GM19467 (cell line): ENCODE data around the gene PGA4.
"Not testable (repeated sequence)": the region's sequence is repeated elsewhere in the genome, so short reads cannot be mapped to it uniquely, and the experiment has no call there.

Experiments
- ATAC-seq: cut with Tn5 transposase; IDR thresholded peaks from one replicate; pipeline ENCODE4 v1.9.1; 2021; ENCODE audit warnings: mild to moderate bottlenecking, moderate library complexity; ENCODE audit not compliant: unreplicated experiment

Gene PGA4

DNA sequence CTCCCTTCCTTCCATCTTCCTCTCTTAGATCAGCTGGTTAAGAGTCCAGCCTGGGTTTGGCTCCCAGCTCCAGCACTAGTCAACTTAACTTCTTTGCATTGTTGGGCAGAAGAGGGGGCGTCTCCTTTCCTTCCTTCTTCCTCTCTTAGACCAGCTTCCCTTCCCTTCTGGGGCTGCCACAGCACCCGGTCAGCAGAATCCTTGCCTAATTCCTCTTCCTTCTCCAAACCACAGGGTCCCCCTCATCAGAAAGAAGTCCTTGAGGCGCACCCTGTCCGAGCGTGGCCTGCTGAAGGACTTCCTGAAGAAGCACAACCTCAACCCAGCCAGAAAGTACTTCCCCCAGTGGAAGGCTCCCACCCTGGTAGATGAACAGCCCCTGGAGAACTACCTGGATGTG, 18.3 kb upstream of the PGA4 start:
- not testable (repeated sequence) for ATAC-seq

- not testable (repeated sequence) for ATAC-seq
Observed at GRCh38 chr11:61204502-61205059, 17.6 kb upstream of the PGA4 start.

- not testable (repeated sequence) for ATAC-seq
Observed at GRCh38 chr11:61207636-61208310, 14.4 kb upstream of the PGA4 start.

DNA sequence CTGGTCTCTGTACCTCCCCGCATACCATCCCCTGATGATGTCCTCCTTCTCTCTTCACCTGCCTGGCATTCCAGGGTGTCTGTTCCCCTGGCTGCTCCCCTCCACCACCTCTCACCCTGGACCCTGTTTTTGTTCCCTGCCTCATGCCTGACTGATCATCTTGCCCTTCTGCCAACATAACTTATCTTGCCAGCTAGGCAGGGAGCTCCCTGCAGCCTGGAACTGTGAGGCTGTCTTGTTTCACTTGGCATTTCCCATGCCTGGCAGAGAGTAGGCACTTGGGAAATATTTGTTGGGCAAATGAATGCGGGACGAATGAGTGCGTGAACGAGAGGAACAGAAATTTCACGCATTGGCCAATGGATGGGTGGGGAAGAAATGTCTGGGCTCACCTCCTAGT, 11.5 kb upstream of the PGA4 start:
- not testable (repeated sequence) for ATAC-seq

DNA sequence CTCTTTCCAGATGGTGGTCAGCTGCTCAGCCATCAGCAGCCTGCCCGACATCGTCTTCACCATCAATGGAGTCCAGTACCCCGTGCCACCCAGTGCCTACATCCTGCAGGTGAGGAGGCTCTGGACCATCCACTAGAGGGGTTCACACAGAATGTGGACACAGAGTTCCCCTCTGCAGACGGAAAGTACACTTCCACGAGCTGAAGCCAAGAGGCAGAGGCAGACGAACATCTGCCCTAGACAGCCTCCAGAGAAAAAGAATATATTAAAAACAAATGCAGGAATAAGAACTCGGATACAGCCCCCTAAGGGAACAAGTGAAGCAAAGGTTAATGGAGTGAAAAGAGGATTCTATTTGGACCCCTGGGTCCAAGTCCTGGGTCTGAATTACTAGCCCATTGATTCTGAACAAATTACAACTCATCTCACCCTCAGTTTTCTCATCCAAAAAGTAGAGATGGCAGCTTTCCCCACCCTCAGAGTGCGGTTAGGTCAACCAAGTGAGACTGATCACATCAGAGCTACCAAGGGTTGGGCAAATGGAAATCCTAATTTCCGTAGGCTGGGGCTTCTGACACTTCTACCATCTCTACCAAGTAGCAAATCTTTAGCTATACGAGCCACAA, 10.7 kb upstream of the PGA4 start:
- not testable (repeated sequence) for ATAC-seq

DNA sequence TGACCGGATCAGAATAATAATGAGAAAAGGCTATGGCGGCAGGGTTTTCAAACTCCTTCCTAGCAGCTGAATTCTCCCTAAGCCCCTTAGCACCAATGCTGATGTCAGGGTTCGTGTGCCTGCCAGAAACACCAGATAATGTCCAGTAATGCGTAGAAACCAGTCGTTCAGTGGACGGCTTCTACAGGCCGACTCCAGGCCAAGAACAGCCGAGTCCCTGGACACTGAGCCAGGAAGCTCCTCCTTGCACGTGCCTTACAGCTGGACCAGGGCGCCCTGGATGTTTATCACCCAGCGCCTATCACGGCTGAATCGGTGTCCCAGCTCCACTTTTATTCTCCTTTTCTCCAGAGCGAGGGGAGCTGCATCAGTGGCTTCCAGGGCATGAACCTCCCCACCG, 9.9 kb upstream of the PGA4 start:
- not testable (repeated sequence) for ATAC-seq

GRCh38 chr11:61213711-61214324, 8.3 kb upstream of the PGA4 start:
- ATAC-seq, result not testable (repeated sequence)

GRCh38 chr11:61218306-61218705, 3.8 kb upstream of the PGA4 start:
- ATAC-seq, result not testable (repeated sequence)

GRCh38 chr11:61219016-61219415, 3.1 kb upstream of the PGA4 start:
- not testable (repeated sequence) for ATAC-seq

- ATAC-seq, result not testable (repeated sequence)
Observed at GRCh38 chr11:61222692-61223091, 545 bp downstream of the PGA4 start.

DNA sequence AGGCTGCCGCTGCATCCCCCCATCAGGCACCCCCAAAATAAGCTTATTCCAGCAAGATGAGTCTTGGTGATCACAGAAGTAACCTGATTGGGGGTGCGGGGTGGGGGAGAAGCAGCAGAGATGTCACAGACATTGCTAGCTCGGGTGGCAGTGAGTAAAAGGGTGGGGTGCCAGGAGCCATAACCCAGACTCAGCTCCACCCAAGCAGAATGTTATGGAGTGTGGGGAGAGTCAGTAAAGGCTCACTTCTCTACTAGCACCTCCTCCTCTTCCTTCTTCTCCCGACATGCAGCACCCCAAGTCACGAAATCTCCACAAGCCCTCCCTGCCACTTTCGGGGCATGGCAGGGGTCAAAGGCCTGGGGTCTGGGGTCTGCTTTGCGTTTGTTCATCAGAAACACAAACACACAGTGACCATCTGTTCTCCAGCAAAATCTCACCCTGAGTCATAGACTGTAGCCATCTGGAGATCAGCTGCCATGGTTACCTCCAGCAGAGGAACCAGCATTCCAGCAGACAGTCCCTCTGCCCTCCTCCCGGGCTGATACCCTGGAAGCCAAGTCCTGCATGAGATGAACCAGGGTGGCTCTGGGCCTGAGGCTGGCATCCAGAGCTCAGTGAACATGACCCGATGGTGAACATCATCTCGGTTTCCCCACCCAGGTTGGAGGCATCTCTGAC, 4.5 kb downstream of the PGA4 start:
- not testable (repeated sequence) for ATAC-seq

- ATAC-seq, result not testable (repeated sequence)
Observed at GRCh38 chr11:61229458-61229857, 7.3 kb downstream of the PGA4 start.

DNA sequence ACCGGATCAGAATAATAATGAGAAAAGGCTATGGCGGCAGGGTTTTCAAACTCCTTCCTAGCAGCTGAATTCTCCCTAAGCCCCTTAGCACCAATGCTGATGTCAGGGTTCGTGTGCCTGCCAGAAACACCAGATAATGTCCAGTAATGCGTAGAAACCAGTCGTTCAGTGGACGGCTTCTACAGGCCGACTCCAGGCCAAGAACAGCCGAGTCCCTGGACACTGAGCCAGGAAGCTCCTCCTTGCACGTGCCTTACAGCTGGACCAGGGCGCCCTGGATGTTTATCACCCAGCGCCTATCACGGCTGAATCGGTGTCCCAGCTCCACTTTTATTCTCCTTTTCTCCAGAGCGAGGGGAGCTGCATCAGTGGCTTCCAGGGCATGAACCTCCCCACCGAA, 8.9 kb downstream of the PGA4 start:
- ATAC-seq, result not testable (repeated sequence)

- not testable (repeated sequence) for ATAC-seq
Observed at GRCh38 chr11:61231585-61231984, 9.4 kb downstream of the PGA4 start.

DNA sequence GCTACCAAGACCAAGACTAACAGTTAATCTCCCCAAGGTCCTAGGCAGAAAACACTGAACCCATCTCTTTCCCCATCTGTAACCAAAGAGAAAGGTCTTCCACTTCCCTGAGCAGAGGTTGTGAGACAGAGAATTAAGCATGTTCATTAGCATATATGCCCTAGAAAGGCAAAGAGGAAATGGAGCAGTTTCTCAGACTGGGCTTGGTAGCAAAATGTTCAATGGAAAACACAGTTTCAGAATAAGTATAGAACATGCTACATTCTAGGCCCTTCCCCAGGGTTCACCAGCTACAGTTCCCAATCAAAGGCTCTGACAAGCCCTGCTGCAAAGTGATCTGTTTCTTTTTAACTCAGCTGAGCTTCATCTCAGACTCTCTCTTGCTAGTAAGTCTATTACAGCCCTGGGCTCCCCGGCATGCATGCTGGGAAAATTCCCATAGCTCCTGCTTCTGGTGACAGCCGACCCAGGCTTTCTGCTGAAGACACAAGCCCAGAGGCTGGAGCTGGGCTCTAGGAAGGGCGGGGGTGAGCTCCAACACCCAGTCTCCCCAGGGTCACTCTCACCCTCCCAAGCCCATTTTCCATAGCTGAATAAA, 10.5 kb downstream of the PGA4 start:
- not testable (repeated sequence) for ATAC-seq

DNA sequence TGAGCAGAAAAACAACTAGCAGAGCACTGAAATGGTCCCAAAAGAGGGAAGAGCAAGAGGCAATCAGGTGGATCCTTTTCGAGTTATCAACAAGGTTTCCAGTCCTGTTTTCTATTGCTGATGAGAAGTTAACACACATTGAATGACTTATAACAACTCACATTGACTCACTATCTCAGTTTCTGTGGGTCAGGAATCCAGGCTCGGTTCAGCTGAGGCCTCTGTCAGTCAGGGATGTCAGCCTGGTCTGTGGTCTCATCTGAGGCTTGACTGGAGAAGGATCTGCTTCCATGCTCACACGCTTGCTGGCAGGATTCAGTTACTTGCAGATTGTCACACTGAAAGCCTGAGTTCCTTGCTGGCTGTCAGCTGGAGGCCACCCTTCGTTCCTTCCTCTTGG, 15.0 kb downstream of the PGA4 start:
- not testable (repeated sequence) for ATAC-seq

DNA sequence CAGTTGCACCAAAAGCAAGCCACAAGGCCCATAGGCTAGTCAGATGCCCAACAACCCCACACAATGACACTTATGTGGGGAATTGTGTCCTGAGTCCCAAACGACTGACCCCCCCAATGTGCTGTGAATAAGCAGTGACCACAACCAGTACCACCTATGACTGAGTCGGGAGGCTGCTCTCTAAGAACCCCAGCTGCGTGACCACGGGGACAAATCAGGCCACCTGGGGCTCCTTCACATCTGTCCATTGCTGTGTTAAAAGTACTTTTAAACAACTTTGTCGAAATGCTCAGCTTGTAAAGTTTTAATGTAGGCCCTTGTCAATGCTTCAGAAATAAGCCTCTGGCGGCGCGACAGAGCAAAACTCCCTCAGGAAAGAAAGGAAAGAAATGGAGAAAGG, 18.1 kb downstream of the PGA4 start:
- ATAC-seq, result not testable (repeated sequence)

DNA sequence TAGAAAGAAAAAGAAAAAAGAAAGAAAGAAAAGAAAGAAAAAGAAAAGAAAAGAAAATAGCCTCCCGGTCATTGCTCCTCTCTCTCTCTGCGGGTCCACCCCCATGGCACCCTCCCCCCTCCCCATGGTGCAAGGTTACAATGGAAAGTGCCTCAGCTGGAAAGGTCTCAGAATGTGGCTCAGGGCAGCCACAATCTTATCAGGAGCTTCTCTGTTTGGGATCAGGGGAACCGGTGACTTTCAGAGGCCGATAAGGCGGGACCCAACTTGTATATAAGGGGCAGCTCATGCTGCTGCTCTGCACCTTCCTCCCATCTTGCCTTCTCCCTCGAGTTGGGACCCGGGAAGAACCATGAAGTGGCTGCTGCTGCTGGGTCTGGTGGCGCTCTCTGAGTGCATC, 18.7 kb downstream of the PGA4 start, which contains the start of gene PGA5:
Gene PGA5 (plus strand): TSS at position 301 of the 400 bp plus-strand sequence. CDS start 52 bp downstream, at position 353.
- not testable (repeated sequence) for ATAC-seq

DNA sequence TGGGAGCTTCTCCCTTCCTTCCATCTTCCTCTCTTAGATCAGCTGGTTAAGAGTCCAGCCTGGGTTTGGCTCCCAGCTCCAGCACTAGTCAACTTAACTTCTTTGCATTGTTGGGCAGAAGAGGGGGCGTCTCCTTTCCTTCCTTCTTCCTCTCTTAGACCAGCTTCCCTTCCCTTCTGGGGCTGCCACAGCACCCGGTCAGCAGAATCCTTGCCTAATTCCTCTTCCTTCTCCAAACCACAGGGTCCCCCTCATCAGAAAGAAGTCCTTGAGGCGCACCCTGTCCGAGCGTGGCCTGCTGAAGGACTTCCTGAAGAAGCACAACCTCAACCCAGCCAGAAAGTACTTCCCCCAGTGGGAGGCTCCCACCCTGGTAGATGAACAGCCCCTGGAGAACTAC, 19.4 kb downstream of the PGA4 start:
- ATAC-seq, result not testable (repeated sequence)

DNA sequence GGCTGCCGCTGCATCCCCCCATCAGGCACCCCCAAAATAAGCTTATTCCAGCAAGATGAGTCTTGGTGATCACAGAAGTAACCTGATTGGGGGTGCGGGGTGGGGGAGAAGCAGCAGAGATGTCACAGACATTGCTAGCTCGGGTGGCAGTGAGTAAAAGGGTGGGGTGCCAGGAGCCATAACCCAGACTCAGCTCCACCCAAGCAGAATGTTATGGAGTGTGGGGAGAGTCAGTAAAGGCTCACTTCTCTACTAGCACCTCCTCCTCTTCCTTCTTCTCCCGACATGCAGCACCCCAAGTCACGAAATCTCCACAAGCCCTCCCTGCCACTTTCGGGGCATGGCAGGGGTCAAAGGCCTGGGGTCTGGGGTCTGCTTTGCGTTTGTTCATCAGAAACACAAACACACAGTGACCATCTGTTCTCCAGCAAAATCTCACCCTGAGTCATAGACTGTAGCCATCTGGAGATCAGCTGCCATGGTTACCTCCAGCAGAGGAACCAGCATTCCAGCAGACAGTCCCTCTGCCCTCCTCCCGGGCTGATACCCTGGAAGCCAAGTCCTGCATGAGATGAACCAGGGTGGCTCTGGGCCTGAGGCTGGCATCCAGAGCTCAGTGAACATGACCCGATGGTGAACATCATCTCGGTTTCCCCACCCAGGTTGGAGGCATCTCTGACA, 23.3 kb downstream of the PGA4 start:
- not testable (repeated sequence) for ATAC-seq
